CD14-positive monocyte (primary cell): ENCODE results near the gene IL31. TPM values are rescaled to one million over a fixed set of nuclear protein-coding genes. Genes with fewer than 3 reads are reported as not detected.

Experiments used
- DNase-seq, 3 donors: peaks; one replicate each; pipeline ENCODE4 v3.0.0-alpha.2; 2011 to 2022
- H2AFZ ChIP-seq: 2 replicates; pipeline ENCODE4 v1.6.0; 2012; ENCODE audit warnings: mild to moderate bottlenecking, low read depth, low read length, inconsistent platforms; ENCODE audit not compliant: insufficient read depth, poor library complexity, severe bottlenecking
- H3K27ac ChIP-seq, 2 donors: 1 replicate in 1 of 2; 2 replicates in 1 of 2; pipeline ENCODE4 v1.5.1; 2012 to 2013; ENCODE audit warnings: low read length in 2 of 2, control low read depth in 1 of 2, inconsistent platforms in 1 of 2, low read depth in 1 of 2, mild to moderate bottlenecking in 1 of 2
- H3K27me3 ChIP-seq, 2 donors: one replicate each; pipeline versions ENCODE4 v1.6.0 to v1.6.1; 2011 to 2013; ENCODE audit warnings: low read length in 2 of 2; ENCODE audit not compliant: control insufficient read depth in 2 of 2, insufficient read depth in 2 of 2
- H3K36me3 ChIP-seq, 2 donors: replicated peaks in 1 of 2; 1 replicate in 1 of 2; 2 replicates in 1 of 2; pipeline versions ENCODE4 v1.5.1 to v1.6.1; 2012 to 2013; ENCODE audit warnings: low read length in 2 of 2, control low read depth in 1 of 2, inconsistent platforms in 1 of 2, mild to moderate bottlenecking in 1 of 2; ENCODE audit not compliant: insufficient read depth in 2 of 2, control insufficient read depth in 1 of 2
- H3K4me1 ChIP-seq, 2 donors: 1 replicate in 1 of 2; 2 replicates in 1 of 2; pipeline versions ENCODE4 v1.5.1 to v1.6.1; 2012 to 2013; ENCODE audit warnings: low read length in 2 of 2, control low read depth in 1 of 2, inconsistent platforms in 1 of 2, mild to moderate bottlenecking in 1 of 2, moderate library complexity in 1 of 2; ENCODE audit not compliant: insufficient read depth in 2 of 2, control insufficient read depth in 1 of 2
- H3K4me2 ChIP-seq: replicated peaks from 2 replicates; pipeline ENCODE3; 2012; ENCODE audit warnings: low read length, moderate library complexity, mild to moderate bottlenecking; ENCODE audit not compliant: poor library complexity, severe bottlenecking; ENCODE audit errors: extremely low read depth
- H3K4me3 ChIP-seq, 3 experiments: fragments of 200-600 bp in 1 of 3; sonication (generic) in 1 of 3; replicated peaks in 1 of 3; 1 replicate in 2 of 3; 2 replicates in 1 of 3; pipeline ENCODE4 v1.5.1; 2011 to 2013; ENCODE audit warnings: low read length in 3 of 3, mild to moderate bottlenecking in 3 of 3, control low read depth in 2 of 3, low read depth in 2 of 3, inconsistent platforms in 1 of 3, moderate library complexity in 1 of 3
- H3K79me2 ChIP-seq: 2 replicates; pipeline ENCODE4 v1.6.0; 2012; ENCODE audit warnings: mild to moderate bottlenecking, control low read depth, inconsistent platforms, low read length, moderate library complexity; ENCODE audit not compliant: insufficient read depth
- H3K9ac ChIP-seq: 2 replicates; pipeline ENCODE4 v1.6.0; 2017; ENCODE audit warnings: low read length, mild to moderate bottlenecking; ENCODE audit not compliant: insufficient read depth, poor library complexity, severe bottlenecking
- H3K9me3 ChIP-seq, 2 donors: replicated peaks in 1 of 2; 1 replicate in 1 of 2; 2 replicates in 1 of 2; pipeline versions ENCODE4 v1.5.1 to v1.6.1; 2012 to 2013; ENCODE audit warnings: low read length in 2 of 2, control low read depth in 1 of 2; ENCODE audit not compliant: control insufficient read depth in 1 of 2, insufficient read depth in 1 of 2
- H4K20me1 ChIP-seq: 2 replicates; pipeline ENCODE4 v1.6.0; 2012; ENCODE audit warnings: mild to moderate bottlenecking, low read length, control low read depth, moderate library complexity; ENCODE audit not compliant: insufficient read depth
- H3K27ac Mint-ChIP-seq, 7 donors: one replicate each; pipeline ENCODE4 v1.8.0; 2020; ENCODE audit warnings: mild to moderate bottlenecking in 7 of 7, mixed read lengths in 7 of 7, moderate library complexity in 6 of 7, inconsistent platforms in 2 of 7
- H3K27me3 Mint-ChIP-seq, 3 donors: one replicate each; pipeline ENCODE4 v1.8.0; 2021 to 2022; ENCODE audit warnings: low read depth in 3 of 3, mild to moderate bottlenecking in 3 of 3, mixed read lengths in 3 of 3, moderate library complexity in 3 of 3, inconsistent platforms in 1 of 3
- H3K36me3 Mint-ChIP-seq, 2 donors: one replicate each; pipeline ENCODE4 v1.8.0; 2020; ENCODE audit warnings: mixed read lengths in 2 of 2, inconsistent platforms in 1 of 2, mild to moderate bottlenecking in 1 of 2
- H3K4me1 Mint-ChIP-seq: one replicate; pipeline ENCODE4 v1.8.0; 2020; ENCODE audit warnings: mild to moderate bottlenecking, mixed read lengths
- H3K4me3 Mint-ChIP-seq, 2 donors: one replicate each; pipeline ENCODE4 v1.8.0; 2020; ENCODE audit warnings: mild to moderate bottlenecking in 2 of 2, mixed read lengths in 2 of 2, moderate library complexity in 1 of 2
- H3K9me3 Mint-ChIP-seq, 7 donors: one replicate each; pipeline ENCODE4 v1.8.0; 2020 to 2022; ENCODE audit warnings: mixed read lengths in 7 of 7, mild to moderate bottlenecking in 6 of 7, moderate library complexity in 6 of 7, inconsistent platforms in 2 of 7
- CTCF ChIP-seq: fragments of 200-600 bp; IDR thresholded peaks from one replicate; pipeline ENCODE4 v1.8.0; 2022; ENCODE audit warnings: antibody characterized with exemption, mild to moderate bottlenecking
- WGBS: methylation state at CpG from one replicate; pipeline ENCODE4 v1.1.5; 2013; ENCODE audit warnings: missing lambda C conversion rate; ENCODE audit not compliant: insufficient coverage; 5-methylcytosine and 5-hydroxymethylcytosine counted together
- intact Hi-C, 2 donors: fragments of 100-400 bp; cut with micrococcal nuclease; formaldehyde crosslinking; loops; one replicate each; pipeline versions ENCODE4 v1.15.0 to v1.15.1; 2023
- polyA plus RNA-seq, 3 donors: library from polyadenylated mRNA; depleted of rRNA in 1 of 3; unstranded in 2 of 3; stranded (reverse) in 1 of 3; fragments of 300-500 nt in 2 of 3; fragments of >200 nt in 1 of 3; fragmentation: Illumina TruSeq in 2 of 3; gene quantifications; 1 replicate in 2 of 3; 2 replicates in 1 of 3; pipeline ENCODE4 v1.2.3, GENCODE V29; 2012 to 2021

The IL31 gene
- polyA plus RNA-seq, 3 donors, result not detected

GRCh38 chr12:122128481-122128880 lies 45.5 kb downstream of the IL31 start:
- H3K79me2 ChIP-seq, result peaks cover 42% of the 10 kb centered on the region
- TF ChIP-seq CTCF, result no peak
- no peak for DNase-seq
- Mint-ChIP-seq H3K36me3 (peaks cover 67 to 71% of the 10 kb centered on the region in 2 donors), H3K4me1 (peaks cover 15% of the 10 kb centered on the region), H3K27me3 (no peaks in the 10 kb centered on the region), H3K9me3 (peaks cover 0 to under 1% (median 0%) of the 10 kb centered on the region in 7 donors), H3K4me3 (no peak overlapping the region), H3K27ac (peak overlapping the region in 1 of 7 donors; percentile 58)
- peaks cover 65 to 76% of the 10 kb centered on the region in 2 donors for H3K36me3 ChIP-seq
- intact Hi-C loops, result no loop called here
- H3K27ac ChIP-seq, result no peak overlapping the region
- H2AFZ ChIP-seq, result no peak overlapping the region
- no peak overlapping the region for H3K4me2 ChIP-seq
- WGBS, result 90% methylated on average over 2 of the region's 5 CpGs
- H3K9me3 ChIP-seq, result no peaks in the 10 kb centered on the region
- peaks cover 81% of the 10 kb centered on the region for H4K20me1 ChIP-seq
- H3K27me3 ChIP-seq, result no peaks in the 10 kb centered on the region
- no peak overlapping the region for H3K9ac ChIP-seq
- no peak overlapping the region for H3K4me3 ChIP-seq
- peaks cover 6 to 7% of the 10 kb centered on the region in 2 donors for H3K4me1 ChIP-seq

- H3K27ac Mint-ChIP-seq, result peak overlapping the region in 1 of 7 donors; percentile 57
- Histone ChIP-seq H3K27ac (no peak overlapping the region), H3K9me3 (no peaks in the 10 kb centered on the region), H2AFZ (no peak overlapping the region), H3K27me3 (no peaks in the 10 kb centered on the region), H3K4me1 (peaks cover 13 to 14% of the 10 kb centered on the region in 2 donors), H3K79me2 (peaks cover 49% of the 10 kb centered on the region), H3K4me2 (no peak overlapping the region), H3K9ac (no peak overlapping the region), H3K36me3 (peaks cover 59 to 70% of the 10 kb centered on the region in 2 donors), H3K4me3 (no peak overlapping the region), H4K20me1 (peaks cover 86% of the 10 kb centered on the region)
- peaks cover 21% of the 10 kb centered on the region for H3K4me1 Mint-ChIP-seq
- WGBS, result 92% methylated on average over 12 of the region's 13 CpGs
- H3K9me3 Mint-ChIP-seq, result no peaks in the 10 kb centered on the region
- H3K27me3 Mint-ChIP-seq, result no peaks in the 10 kb centered on the region
- DNase-seq, result no peak
- peaks cover 61 to 64% of the 10 kb centered on the region in 2 donors for H3K36me3 Mint-ChIP-seq
- intact Hi-C loops, result no loop called here
- no peak overlapping the region for H3K4me3 Mint-ChIP-seq
- no peak for TF ChIP-seq CTCF
Observed at GRCh38 chr12:122127839-122128238, 46.2 kb downstream of the IL31 start.
